ENCODE data around the gene MRPS18B. TPM values are rescaled to one million over a fixed set of nuclear protein-coding genes. Genes with fewer than 3 reads are reported as not detected.
A peak's percentile ranks its signal among the peaks of the same experiment; 100 is the strongest.

The MRPS18B gene
- total and polyA plus RNA-seq, 2 of the 13 experiments (the other 11 are each of a cell fraction or from before 2014, with no cell fraction given), result 125 to 131 TPM

- TF ChIP-seq ZFP36L1 (CRISPR knock-in tag; IDR thresholded peaks at IDR 0.05) (0 out of 2 replicates have a peak, but pooled peaks have one; percentile 23), SCMH1 (CRISPR knock-in tag; IDR thresholded peaks at IDR 0.05; ENCODE audit: borderline replicate concordance) (no peak), ZNF678 (CRISPR knock-in tag; IDR thresholded peaks at IDR 0.05) (no peak), ZSCAN22 (CRISPR knock-in tag; IDR thresholded peaks at IDR 0.05) (no peak), TFE3 (CRISPR knock-in tag; IDR thresholded peaks at IDR 0.05) (peak; percentile 11), KMT2B (CRISPR knock-in tag; IDR thresholded peaks at IDR 0.05) (peak; percentile 93), ZNF747 (CRISPR knock-in tag; IDR thresholded peaks at IDR 0.05; ENCODE audit: borderline replicate concordance) (peak; percentile 80; the same call in 1 of the 2 replicates), NFIC (IDR thresholded peaks at IDR 0.05; ENCODE audit: low read length) (no peak; the same call in 1 of the 2 replicates), NAIF1 (CRISPR knock-in tag; IDR thresholded peaks at IDR 0.05; ENCODE audit: borderline replicate concordance) (peak; percentile 84; the same call in 1 of the 2 replicates), ZBTB34 (CRISPR knock-in tag; IDR thresholded peaks at IDR 0.05) (no peak), JDP2 (CRISPR knock-in tag; IDR thresholded peaks at IDR 0.05; ENCODE audit: borderline replicate concordance) (no peak), ZNF616 (CRISPR knock-in tag; IDR thresholded peaks at IDR 0.05; ENCODE audit: low read depth) (0 out of 2 replicates have a peak, but pooled peaks have one; percentile 77), RNF219 (CRISPR knock-in tag; IDR thresholded peaks at IDR 0.05) (peak; percentile 74; the same call in 1 of the 2 replicates), NR2F2 (IDR thresholded peaks at IDR 0.05; ENCODE audit: borderline replicate concordance, low read depth) (no peak), ZEB1 (IDR thresholded peaks at IDR 0.05; ENCODE audit: insufficient replicate concordance, low read depth) (peak; percentile 88), ARNT2 (CRISPR knock-in tag; IDR thresholded peaks at IDR 0.05; ENCODE audit: low read depth) (no peak; the same call in 1 of the 2 replicates), ZBTB42 (CRISPR knock-in tag; IDR thresholded peaks at IDR 0.05) (peak; percentile 80; the same call in 1 of the 2 replicates), NFIB (CRISPR knock-in tag; IDR thresholded peaks at IDR 0.05; ENCODE audit: borderline replicate concordance) (no peak; the same call in 1 of the 2 replicates), HOMEZ (CRISPR knock-in tag; IDR thresholded peaks at IDR 0.05; ENCODE audit: low read depth) (peak; percentile 50; the same call in 1 of the 2 replicates), NFYC (CRISPR knock-in tag; IDR thresholded peaks at IDR 0.05) (peak; percentile 23; the same call in 1 of the 2 replicates), MEIS2 (CRISPR knock-in tag; IDR thresholded peaks at IDR 0.05) (0 out of 2 replicates have a peak, but pooled peaks have one; percentile 23), RARA (CRISPR knock-in tag; IDR thresholded peaks at IDR 0.05) (peak; percentile 4; the same call in 1 of the 2 replicates), ZNF225 (CRISPR knock-in tag; IDR thresholded peaks at IDR 0.05) (peak; percentile 95)
These were observed 55.0 kb downstream of the MRPS18B start, which contains the start of gene DHX16 (continued) for GRCh38 chr6:30672445-30673253.

All from HepG2 (cell line).